Activated gamma-delta T cell treated with anti-CD3 and anti-CD28 coated beads, Interleukin-2, amount 50 U/mL, for 16 hours (primary cell): ENCODE data around the gene GCAT.

Source experiments
- DNase-seq: peaks from one replicate; pipeline ENCODE4 v3.0.0-alpha.2; 2020; ENCODE audit warnings: low read depth

GCAT gene

GRCh38 chr22:37809672-37810333, 2.1 kb downstream of the GCAT start:
- no peak for DNase-seq

GRCh38 chr22:37811867-37812266, 4.1 kb downstream of the GCAT start:
- DNase-seq = no peak

DNA sequence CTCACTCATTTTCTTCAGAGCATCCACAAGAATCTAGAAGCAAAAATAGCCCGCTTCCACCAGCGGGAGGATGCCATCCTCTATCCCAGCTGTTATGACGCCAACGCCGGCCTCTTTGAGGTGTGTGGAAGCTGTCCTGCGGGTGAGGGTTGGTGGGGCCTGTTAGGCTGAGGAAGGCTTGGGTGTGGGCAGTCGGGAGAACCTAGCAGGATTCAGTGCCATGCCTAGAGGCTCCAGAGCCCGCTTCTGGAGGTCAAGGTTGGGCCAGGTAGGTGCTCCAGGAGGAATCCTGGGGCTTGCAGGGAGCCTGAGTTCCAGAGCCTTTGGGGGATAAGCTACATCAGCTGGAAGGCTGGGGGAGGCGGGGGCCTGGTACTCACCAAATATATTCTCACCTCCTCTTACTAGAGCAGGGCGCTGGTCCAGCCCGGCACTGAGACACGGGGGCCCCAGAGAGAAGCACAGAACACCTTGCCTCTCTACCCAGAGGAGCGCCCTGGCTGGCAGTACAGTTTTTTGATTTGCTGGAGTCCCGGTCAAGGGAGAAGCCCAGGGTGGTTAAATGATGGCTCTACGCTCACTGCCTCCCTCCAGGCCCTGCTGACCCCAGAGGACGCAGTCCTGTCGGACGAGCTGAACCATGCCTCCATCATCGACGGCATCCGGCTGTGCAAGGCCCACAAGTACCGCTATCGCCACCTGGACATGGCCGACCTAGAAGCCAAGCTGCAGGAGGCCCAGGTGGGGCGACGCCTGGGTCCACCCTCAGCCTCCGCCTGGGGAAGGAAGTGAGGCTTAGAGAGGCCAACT, 5.3 kb downstream of the GCAT start:
- no peak for DNase-seq

GRCh38 chr22:37815593-37815992, 7.9 kb downstream of the GCAT start:
- DNase-seq = no peak

- DNase-seq = no peak
Observed at GRCh38 chr22:37816543-37817180, 8.9 kb downstream of the GCAT start.

DNA sequence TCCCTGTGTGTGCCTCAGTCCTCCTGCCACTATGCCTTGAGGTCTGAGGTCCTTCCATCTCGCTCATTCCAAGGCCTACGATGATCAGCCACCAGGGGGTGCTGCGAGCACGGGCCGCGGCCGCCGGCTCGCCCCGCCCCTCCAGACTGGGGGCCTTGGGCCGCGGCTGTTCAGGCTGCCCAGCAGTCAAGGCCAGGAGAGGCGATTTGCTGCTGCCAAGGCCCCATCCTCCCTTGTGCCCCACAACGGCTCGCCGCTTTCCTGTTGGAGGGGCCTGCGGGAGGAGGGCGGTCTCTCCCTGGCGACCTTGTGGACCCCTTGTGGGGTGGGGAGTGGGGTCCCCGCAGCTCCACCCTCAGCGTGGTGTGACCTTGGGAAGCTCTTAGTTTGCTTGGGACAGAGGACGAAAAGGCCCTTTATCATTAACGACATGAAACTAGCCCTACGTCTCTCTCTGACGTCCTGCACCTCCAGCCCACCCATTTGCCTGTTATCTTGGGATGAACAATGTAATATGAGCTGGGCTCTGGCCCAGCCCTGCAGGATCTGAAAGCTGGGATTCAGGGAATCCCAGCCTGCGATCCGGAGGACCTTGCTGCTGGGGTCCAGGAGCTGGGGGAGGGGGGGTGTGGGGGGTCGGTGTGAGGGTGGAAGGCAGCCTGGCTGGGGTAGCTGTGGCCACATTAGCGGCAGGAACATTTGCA, 10.1 kb downstream of the GCAT start:
- DNase-seq = peak; percentile 76

DNA sequence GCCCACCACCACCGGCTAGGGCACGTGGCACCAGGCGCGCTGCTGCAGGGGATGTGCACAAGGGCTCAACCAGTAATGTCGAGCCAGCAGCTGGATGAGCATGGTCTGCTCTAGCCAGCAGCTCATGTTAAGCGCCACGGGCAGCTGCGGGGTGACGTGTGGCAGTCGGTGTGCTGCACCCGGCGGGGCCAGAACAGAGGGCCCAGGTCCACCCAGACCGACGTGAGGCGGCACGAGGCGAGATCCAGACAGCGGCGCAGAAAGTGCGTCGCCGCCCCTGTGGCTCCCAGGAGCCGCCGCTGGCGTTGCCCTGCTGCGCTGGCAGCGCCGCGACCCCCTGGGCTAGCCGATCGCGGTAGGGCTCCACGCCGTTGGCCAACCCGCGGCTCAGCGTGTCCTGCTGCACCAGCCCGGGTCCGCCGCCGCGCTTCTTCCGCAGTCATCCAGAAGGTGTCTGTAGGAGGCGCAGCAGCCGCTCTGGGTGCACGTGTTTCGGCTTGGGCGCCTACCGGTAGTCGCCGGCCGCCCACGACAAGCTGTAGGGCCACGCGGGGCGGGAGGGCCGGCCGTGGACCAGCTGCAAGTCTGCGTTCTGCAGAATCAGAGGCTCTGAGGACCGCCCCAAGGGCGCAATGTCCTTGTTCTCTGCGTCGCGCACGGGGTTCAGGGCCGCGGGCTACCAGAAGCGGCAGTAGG, 10.8 kb downstream of the GCAT start:
- DNase-seq = peak; percentile 39

GRCh38 chr22:37819105-37819433, 11.3 kb downstream of the GCAT start:
- DNase-seq = no peak

GRCh38 chr22:37820350-37820749, 12.6 kb downstream of the GCAT start:
- no peak for DNase-seq

- DNase-seq = no peak
Observed at GRCh38 chr22:37822079-37822833, 14.5 kb downstream of the GCAT start.

GRCh38 chr22:37823134-37823985, 15.6 kb downstream of the GCAT start, which contains the start of gene GALR3:
Gene GALR3 (plus strand): TSS chr22:37823382. CDS start chr22:37823407, 25 bp downstream.
- no peak for DNase-seq

GRCh38 chr22:37824674-37825641, 17.2 kb downstream of the GCAT start:
- DNase-seq = no peak

GRCh38 chr22:37827056-37827455, 19.3 kb downstream of the GCAT start:
- DNase-seq = no peak

DNA sequence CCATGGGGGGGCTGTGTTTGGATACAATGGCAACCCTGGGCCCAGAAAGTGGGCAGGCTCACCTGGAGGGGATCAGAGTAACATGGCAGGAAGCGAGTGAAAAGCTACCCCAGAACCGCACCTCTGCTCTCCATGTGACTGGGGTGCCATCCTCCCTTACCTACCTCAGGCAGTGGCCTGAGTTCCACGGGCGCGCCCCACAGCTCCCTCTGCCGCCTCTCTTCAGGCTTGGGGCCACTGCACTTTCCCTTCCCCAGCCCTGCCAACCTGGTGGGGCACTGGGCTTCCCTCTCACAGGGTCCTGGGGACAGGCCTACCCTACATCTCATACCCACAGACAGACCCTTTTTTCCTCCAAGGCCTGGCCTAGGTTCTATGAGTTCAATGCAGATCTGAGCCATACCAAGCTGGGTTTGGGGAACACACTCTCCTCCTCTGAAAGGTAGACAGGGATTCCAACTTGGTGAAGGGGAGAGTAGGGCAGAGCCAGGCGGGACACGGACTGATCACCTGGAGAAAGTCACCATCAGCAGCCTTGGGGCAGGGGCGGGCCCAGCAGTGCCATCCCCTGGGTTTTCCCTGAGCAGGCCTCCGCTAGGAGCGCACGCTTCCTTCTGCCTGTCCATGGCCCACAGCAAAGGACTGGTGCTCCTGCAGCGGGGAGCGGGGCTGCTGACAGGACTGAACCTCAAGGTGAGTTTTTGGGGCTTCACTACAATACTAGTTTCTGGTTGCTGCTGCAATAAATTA, 22.5 kb downstream of the GCAT start:
- no peak for DNase-seq

DNA sequence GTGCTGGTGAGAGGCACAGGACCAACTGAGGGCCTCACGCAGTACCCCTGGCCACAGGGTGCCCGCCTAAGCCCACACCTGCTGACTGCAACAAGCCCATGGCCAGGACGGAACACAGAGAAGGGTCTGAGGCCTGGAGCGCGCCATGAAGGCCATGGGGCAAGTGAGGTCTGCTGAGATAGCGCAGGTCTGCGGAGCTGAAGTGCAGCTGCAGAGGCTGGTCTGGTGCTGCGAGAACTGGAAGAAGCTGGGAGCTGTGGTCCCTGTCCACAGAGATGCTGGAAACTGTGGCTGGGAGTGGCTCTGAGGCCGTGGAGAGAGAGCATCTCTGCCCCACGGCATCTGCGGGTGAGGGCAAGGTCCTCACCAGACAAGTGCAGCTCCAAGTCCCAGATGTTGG, 23.7 kb downstream of the GCAT start:
- no peak for DNase-seq

DNA sequence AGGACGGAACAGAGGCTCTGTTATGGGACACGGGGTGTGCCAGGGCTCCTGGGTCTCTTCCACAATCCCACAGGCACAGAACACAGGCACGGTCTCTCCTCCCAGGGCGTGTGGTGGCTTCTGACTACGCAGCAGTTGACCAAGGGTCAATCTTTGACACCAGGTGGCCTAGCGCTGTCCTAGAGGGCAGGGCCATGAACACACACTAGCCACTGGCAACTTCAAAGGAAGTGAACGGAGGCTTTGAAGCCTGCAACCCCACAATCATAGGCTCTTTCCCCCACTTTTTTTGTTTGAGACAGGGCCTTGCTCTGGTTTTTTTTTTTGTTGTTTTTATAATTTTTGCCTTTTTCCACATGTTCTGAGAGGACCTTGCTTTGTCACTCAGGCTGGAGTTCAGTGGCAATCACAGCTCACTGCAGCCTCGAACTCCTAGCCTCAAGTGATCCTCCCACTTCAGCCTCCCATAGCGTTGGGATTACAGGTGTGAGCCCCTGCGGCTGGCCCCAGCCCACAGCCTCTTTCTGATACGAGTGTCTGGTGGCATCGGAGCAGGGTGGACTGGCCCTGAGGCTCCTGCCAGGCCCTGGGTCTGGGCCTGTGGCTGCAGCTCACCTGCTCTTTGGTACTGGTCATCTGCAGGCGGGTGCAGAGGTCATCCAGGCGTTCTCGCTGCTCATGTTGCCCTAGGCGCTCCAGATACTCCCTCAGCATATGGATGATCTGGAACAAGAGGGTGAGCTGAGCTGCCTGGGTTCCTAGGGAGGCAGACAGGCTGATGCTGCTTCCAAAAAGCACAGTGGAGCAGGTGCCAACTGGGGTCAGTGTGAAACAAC, 24.5 kb downstream of the GCAT start:
- DNase-seq = no peak

GRCh38 chr22:37842015-37842793, 34.5 kb downstream of the GCAT start:
- no peak for DNase-seq
